Measurements from ENCODE around the gene OR52A1. TPM values are rescaled to one million over a fixed set of nuclear protein-coding genes. Genes with fewer than 3 reads are reported as not detected.
"Not testable (repeated sequence)": the region's sequence is repeated elsewhere in the genome, so short reads cannot be mapped to it uniquely, and the experiment has no call there.

The OR52A1 gene
- not detected for total RNA-seq

- no peak for DNase-seq
Observed at GRCh38 chr11:5154657-5155056, at the start of gene OR52A1. Gene OR52A1 (minus strand): TSS chr11:5154757. CDS start chr11:5152369, 2,388 bp downstream.

- DNase-seq: no peak
Observed at GRCh38 chr11:5203366-5203765, 48.8 kb upstream of the OR52A1 start.

GRCh38 chr11:5200582-5200981, 46.0 kb upstream of the OR52A1 start, which contains the start of gene OR51V1:
Gene OR51V1 (minus strand): TSS chr11:5200682. CDS start chr11:5200682, 0 bp downstream.
- DNase-seq: no peak

- DNase-seq: no peak
Observed at GRCh38 chr11:5198285-5198684, 43.7 kb upstream of the OR52A1 start.

GRCh38 chr11:5197536-5197935, 43.0 kb upstream of the OR52A1 start:
- DNase-seq: no peak

- no peak for DNase-seq
Observed at GRCh38 chr11:5196731-5197130, 42.2 kb upstream of the OR52A1 start.

GRCh38 chr11:5196067-5196466, 41.5 kb upstream of the OR52A1 start:
- DNase-seq: no peak

GRCh38 chr11:5192738-5193137, 38.2 kb upstream of the OR52A1 start:
- no peak for DNase-seq

- no peak for DNase-seq
Observed at GRCh38 chr11:5188201-5188600, 33.6 kb upstream of the OR52A1 start.

GRCh38 chr11:5178046-5178837, 23.7 kb upstream of the OR52A1 start:
- DNase-seq: no peak

GRCh38 chr11:5174934-5175333, 20.4 kb upstream of the OR52A1 start:
- DNase-seq: no peak

GRCh38 chr11:5171856-5172255, 17.3 kb upstream of the OR52A1 start:
- DNase-seq: no peak

GRCh38 chr11:5165898-5166297, 11.3 kb upstream of the OR52A1 start:
- DNase-seq: not testable (repeated sequence)

GRCh38 chr11:5164807-5165206, 10.2 kb upstream of the OR52A1 start:
- not testable (repeated sequence) for DNase-seq

GRCh38 chr11:5161045-5161444, 6.5 kb upstream of the OR52A1 start:
- DNase-seq: not testable (repeated sequence)

GRCh38 chr11:5160217-5160616, 5.7 kb upstream of the OR52A1 start:
- DNase-seq: not testable (repeated sequence)

- DNase-seq: no peak
Observed at GRCh38 chr11:5159806-5160205, 5.2 kb upstream of the OR52A1 start.

- DNase-seq: no peak
Observed at GRCh38 chr11:5153574-5154431, 754 bp downstream of the OR52A1 start.

- DNase-seq: no peak
Observed at GRCh38 chr11:5151713-5152153, 2.8 kb downstream of the OR52A1 start.

GRCh38 chr11:5144206-5144605, 10.4 kb downstream of the OR52A1 start:
- DNase-seq: not testable (repeated sequence)

- DNase-seq: no peak
Observed at GRCh38 chr11:5137996-5138395, 16.6 kb downstream of the OR52A1 start, which contains the start of gene OR52A5. Gene OR52A5 (minus strand): TSS chr11:5138356. CDS start chr11:5132642, 5,714 bp downstream.

- no peak for DNase-seq
Observed at GRCh38 chr11:5137014-5137413, 17.5 kb downstream of the OR52A1 start.

- DNase-seq: no peak
Observed at GRCh38 chr11:5136261-5136660, 18.3 kb downstream of the OR52A1 start.
